HL-60 (cell line): Measurements from ENCODE around the gene ZNF408.

Experiments
- DNase-seq, 2 experiments: peaks; one replicate each; pipeline ENCODE4 v3.0.0-alpha.2; 2010 to 2020; ENCODE audit warnings: low read depth in 1 of 2, low spot score in 1 of 2
- H3K27ac ChIP-seq: fragments of 250-450 bp; sonication (Bioruptor Pico); replicated peaks from 2 replicates; pipeline ENCODE4 v1.5.1; 2020; ENCODE audit warnings: mild to moderate bottlenecking, moderate library complexity
- H3K27me3 ChIP-seq: fragments of 250-450 bp; sonication (Bioruptor Pico); 2 replicates; pipeline ENCODE4 v1.5.1; 2021; ENCODE audit warnings: mild to moderate bottlenecking, moderate library complexity; ENCODE audit not compliant: insufficient read depth, poor library complexity, severe bottlenecking
- H3K4me3 ChIP-seq: replicated peaks from 2 replicates; pipeline ENCODE4 v1.5.1; 2011; ENCODE audit warnings: mild to moderate bottlenecking, control low read depth, low read length; ENCODE audit not compliant: insufficient read depth
- GABPA ChIP-seq: IDR thresholded peaks from 2 replicates; pipeline ENCODE4 v1.6.1; 2012; ENCODE audit warnings: low read depth
- POLR2AphosphoS5 ChIP-seq: IDR thresholded peaks from 2 replicates; pipeline ENCODE4 v1.6.1; 2012; ENCODE audit warnings: low read depth
- SPI1 ChIP-seq: IDR thresholded peaks from 2 replicates; pipeline ENCODE4 v1.6.1; 2012; ENCODE audit warnings: low read depth, mild to moderate bottlenecking, borderline replicate concordance
- TF ChIP-seq, protein P1 (sequence below): IDR thresholded peaks from 2 replicates; pipeline ENCODE4 v1.6.1; 2012; ENCODE audit warnings: low read depth; ENCODE audit not compliant: insufficient replicate concordance
- TF ChIP-seq, protein P2 (sequence below): IDR thresholded peaks from one replicate; pipeline ENCODE4 v1.5.1; 2011; ENCODE audit warnings: low read length, control low read depth, inconsistent platforms; ENCODE audit not compliant: insufficient read depth

ZNF408 gene

DNA sequence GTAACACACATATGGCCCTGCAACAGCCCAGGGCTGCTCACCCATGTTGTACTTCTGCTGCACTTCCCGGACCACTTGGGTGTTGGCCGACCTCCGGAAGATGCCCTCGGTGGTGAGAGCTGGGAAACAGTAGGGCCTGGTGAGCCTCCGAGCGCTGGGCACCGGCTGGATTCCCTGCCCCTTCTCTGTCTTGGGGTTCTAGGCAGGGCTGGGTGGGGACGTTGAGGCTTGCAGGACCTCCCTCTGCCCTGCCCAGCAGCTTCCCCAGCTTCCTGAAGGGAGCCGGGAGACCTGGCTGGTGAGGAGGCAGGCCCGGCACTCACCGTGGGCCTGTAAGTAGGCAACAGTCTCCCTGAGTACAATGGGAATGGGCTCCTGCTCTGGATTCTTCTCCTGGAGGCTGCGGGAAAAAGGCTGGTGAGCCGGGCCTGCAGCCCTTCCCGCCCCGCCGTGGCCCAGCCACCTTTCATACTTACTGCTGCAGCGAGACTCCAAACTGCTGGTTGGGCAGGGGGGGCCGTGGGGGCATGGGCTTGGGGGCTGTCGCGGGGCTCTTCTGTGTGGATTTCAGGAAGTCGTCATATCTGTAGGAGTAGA is 20.6 kb upstream of the ZNF408 start:
- TF ChIP-seq SPI1 (no peak), POLR2AphosphoS5 (no peak), GABPA (no peak)
- TF ChIP-seq, protein P1, sequence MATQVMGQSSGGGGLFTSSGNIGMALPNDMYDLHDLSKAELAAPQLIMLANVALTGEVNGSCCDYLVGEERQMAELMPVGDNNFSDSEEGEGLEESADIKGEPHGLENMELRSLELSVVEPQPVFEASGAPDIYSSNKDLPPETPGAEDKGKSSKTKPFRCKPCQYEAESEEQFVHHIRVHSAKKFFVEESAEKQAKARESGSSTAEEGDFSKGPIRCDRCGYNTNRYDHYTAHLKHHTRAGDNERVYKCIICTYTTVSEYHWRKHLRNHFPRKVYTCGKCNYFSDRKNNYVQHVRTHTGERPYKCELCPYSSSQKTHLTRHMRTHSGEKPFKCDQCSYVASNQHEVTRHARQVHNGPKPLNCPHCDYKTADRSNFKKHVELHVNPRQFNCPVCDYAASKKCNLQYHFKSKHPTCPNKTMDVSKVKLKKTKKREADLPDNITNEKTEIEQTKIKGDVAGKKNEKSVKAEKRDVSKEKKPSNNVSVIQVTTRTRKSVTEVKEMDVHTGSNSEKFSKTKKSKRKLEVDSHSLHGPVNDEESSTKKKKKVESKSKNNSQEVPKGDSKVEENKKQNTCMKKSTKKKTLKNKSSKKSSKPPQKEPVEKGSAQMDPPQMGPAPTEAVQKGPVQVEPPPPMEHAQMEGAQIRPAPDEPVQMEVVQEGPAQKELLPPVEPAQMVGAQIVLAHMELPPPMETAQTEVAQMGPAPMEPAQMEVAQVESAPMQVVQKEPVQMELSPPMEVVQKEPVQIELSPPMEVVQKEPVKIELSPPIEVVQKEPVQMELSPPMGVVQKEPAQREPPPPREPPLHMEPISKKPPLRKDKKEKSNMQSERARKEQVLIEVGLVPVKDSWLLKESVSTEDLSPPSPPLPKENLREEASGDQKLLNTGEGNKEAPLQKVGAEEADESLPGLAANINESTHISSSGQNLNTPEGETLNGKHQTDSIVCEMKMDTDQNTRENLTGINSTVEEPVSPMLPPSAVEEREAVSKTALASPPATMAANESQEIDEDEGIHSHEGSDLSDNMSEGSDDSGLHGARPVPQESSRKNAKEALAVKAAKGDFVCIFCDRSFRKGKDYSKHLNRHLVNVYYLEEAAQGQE: no peak
- TF ChIP-seq, protein P2, sequence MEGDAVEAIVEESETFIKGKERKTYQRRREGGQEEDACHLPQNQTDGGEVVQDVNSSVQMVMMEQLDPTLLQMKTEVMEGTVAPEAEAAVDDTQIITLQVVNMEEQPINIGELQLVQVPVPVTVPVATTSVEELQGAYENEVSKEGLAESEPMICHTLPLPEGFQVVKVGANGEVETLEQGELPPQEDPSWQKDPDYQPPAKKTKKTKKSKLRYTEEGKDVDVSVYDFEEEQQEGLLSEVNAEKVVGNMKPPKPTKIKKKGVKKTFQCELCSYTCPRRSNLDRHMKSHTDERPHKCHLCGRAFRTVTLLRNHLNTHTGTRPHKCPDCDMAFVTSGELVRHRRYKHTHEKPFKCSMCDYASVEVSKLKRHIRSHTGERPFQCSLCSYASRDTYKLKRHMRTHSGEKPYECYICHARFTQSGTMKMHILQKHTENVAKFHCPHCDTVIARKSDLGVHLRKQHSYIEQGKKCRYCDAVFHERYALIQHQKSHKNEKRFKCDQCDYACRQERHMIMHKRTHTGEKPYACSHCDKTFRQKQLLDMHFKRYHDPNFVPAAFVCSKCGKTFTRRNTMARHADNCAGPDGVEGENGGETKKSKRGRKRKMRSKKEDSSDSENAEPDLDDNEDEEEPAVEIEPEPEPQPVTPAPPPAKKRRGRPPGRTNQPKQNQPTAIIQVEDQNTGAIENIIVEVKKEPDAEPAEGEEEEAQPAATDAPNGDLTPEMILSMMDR: no peak
- no peaks in the 10 kb centered on the region for H3K27me3 ChIP-seq
- no peak overlapping the region for H3K27ac ChIP-seq
- no peak for DNase-seq
- H3K4me3 ChIP-seq: no peak overlapping the region

DNA sequence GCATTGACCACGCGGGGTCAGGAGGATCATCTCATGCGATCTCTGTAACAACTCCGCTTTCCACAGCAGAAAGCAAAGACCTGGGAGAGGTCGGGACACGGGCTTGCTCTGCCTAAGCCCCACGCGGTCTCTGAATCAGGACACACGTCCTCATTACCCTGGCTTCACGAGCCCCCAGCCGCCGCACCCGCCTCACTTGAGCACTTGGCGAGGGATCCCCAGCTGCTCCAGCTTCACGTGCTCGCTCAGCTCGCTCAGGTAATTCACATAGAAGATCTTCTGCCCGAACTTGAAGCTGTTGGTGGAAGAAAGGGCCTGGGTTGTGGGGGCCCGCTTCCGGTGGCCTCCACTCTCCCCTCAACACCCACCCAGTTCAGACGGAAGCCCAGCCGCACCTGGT is 20.0 kb upstream of the ZNF408 start:
- H3K4me3 ChIP-seq: no peak overlapping the region
- H3K27me3 ChIP-seq: no peaks in the 10 kb centered on the region
- H3K27ac ChIP-seq: no peak overlapping the region
- DNase-seq: no peak
- no peak for TF ChIP-seq GABPA
- TF ChIP-seq, protein P1: no peak
- TF ChIP-seq, protein P2: no peak
- no peak for TF ChIP-seq POLR2AphosphoS5
- TF ChIP-seq SPI1: no peak

DNA sequence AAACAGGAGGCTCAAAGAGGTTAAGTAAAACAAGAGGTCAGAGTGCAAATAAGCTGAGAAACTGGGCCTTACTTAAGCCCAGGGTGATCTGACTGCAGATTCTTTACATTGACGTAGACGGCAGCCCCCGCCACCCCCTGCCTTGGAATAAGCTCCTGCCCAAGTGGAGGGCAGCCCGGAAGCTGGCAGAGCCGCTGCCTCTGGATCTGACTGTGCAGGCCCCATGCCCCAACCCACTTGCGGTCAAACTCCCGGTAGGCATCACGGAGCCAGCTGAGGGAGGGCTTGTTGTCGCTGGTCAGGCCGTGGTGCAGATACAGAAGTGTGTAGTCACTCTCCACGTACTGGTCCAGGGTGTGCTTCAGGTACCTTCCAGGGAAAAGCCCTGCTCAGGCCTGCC is 19.0 kb upstream of the ZNF408 start:
- DNase-seq: no peak
- H3K4me3 ChIP-seq: no peak overlapping the region
- TF ChIP-seq SPI1: no peak
- no peak for TF ChIP-seq GABPA
- TF ChIP-seq, protein P1: no peak
- no peak for TF ChIP-seq POLR2AphosphoS5
- TF ChIP-seq, protein P2: no peak
- no peak overlapping the region for H3K27ac ChIP-seq
- H3K27me3 ChIP-seq: no peaks in the 10 kb centered on the region
